Hepatocyte (in vitro differentiated cells): ENCODE data around the gene LCN1.

Experiments used
- EZH2 ChIP-seq: fragments of 200-600 bp; sonication (generic); IDR thresholded peaks from 2 replicates; pipeline ENCODE4 v1.6.1; 2016; ENCODE audit warnings: antibody characterized with exemption, mild to moderate bottlenecking, borderline replicate concordance
- EZH2phosphoT487 ChIP-seq: fragments of 200-600 bp; sonication (generic); IDR thresholded peaks from one replicate; pipeline ENCODE4 v1.6.1; 2018; ENCODE audit warnings: antibody characterized with exemption, mild to moderate bottlenecking, low read depth, moderate library complexity; ENCODE audit not compliant: unreplicated experiment, severe bottlenecking

- TF ChIP-seq EZH2 (no peak), EZH2phosphoT487 (no peak)
Measured at GRCh38 chr9:135565141-135565628, 43.9 kb downstream of the LCN1 start.
